ENCODE data around the gene HSD11B2.

Gene HSD11B2

DNA sequence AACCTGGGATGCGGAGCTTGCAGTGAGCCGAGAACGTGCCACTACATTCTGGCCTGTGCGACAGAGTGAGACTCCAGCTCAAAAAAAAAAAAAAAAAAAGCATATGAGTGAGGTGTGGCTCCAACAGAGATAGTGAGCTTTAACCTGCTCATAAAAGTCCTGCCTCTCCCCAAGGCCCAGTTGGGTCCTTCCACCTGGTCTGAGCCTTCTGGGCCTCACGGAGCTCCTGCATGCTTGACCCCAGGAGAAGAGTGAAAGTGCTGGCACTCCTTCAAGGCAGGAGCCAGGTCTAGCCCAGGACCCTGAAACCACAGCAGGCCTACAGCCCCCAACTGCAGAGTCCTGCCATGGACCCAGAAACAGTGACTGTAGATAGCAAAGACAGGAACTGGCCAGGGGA is 17.7 kb downstream of the HSD11B2 start:
- Histone ChIP-seq H3K27me3 (ENCODE audit: low read depth, low read length) (no peaks in the 10 kb centered on the region), H3K4me3 (ENCODE audit: low read depth in 1 of 2, low read length in 2 of 2) (no peak overlapping the region), H3K36me3 (ENCODE audit: control insufficient read depth in 1 of 2, insufficient read depth in 2 of 2, low read length in 2 of 2) (peaks cover 24 to 47% of the 10 kb centered on the region in 2 donors), H3K9me3 (ENCODE audit: control insufficient read depth in 1 of 2, low read length in 2 of 2) (no peaks in the 10 kb centered on the region), H3K4me1 (ENCODE audit: control insufficient read depth in 1 of 2, insufficient read depth in 2 of 2, low read length in 2 of 2) (peaks cover 35 to 64% of the 10 kb centered on the region in 2 donors), H3K27ac (ENCODE audit: low read length) (peak overlapping the region; percentile 54)

GRCh38 chr16:67449336-67449735 is 18.4 kb downstream of the HSD11B2 start:
- H3K4me1 ChIP-seq (ENCODE audit: control insufficient read depth in 1 of 2, insufficient read depth in 2 of 2, low read length in 2 of 2) = peaks cover 35 to 56% of the 10 kb centered on the region in 2 donors
- no peaks in the 10 kb centered on the region for H3K9me3 ChIP-seq (ENCODE audit: control insufficient read depth in 1 of 2, low read length in 2 of 2)
- no peaks in the 10 kb centered on the region for H3K27me3 ChIP-seq (ENCODE audit: low read depth, low read length)
- peaks cover 24 to 41% of the 10 kb centered on the region in 2 donors for H3K36me3 ChIP-seq (ENCODE audit: control insufficient read depth in 1 of 2, insufficient read depth in 2 of 2, low read length in 2 of 2)
- H3K4me3 ChIP-seq (ENCODE audit: low read depth in 1 of 2, low read length in 2 of 2) = no peak overlapping the region
- H3K27ac ChIP-seq (ENCODE audit: low read length) = peak overlapping the region; percentile 54

- Histone ChIP-seq H3K27ac (ENCODE audit: low read length) (peak overlapping the region; percentile 54), H3K36me3 (ENCODE audit: control insufficient read depth in 1 of 2, insufficient read depth in 2 of 2, low read length in 2 of 2) (peaks cover 22 to 41% of the 10 kb centered on the region in 2 donors), H3K4me3 (ENCODE audit: low read depth in 1 of 2, low read length in 2 of 2) (no peak overlapping the region), H3K9me3 (ENCODE audit: control insufficient read depth in 1 of 2, low read length in 2 of 2) (no peaks in the 10 kb centered on the region), H3K4me1 (ENCODE audit: control insufficient read depth in 1 of 2, insufficient read depth in 2 of 2, low read length in 2 of 2) (peaks cover 35 to 54% of the 10 kb centered on the region in 2 donors), H3K27me3 (ENCODE audit: low read depth, low read length) (no peaks in the 10 kb centered on the region)
Measured at GRCh38 chr16:67449739-67450138, 18.8 kb downstream of the HSD11B2 start.

DNA sequence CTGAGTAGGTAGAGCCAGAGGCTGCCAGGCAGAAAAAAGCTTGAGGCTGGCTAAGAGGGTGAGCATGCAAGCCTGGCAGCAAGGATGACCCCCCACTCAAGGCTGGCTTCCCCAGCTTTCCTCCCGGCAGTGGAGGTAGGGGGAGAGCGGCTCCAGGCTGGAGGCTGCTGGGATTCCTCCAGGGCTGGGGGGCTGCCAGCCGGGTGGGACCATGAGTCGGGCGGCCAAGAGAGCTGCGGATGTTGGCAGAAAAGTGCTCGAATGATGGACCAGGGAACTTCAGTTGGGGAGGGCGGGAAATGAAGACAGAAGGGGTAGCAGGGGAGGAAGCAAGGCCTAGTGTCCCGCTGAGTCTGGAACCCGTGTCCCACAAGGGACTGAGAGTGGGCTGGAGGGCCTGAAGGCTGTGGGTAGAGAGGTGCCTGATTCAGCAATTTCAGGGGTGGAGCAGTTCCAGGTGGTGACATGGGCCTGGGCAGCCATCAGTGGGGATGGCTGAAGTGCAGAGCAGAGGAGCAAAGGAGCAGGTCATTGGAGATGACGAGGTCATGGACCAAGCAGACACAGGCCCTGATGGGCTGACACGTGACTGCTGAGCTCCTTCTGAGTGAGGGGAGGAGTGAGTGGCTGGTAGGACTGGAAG is 20.3 kb downstream of the HSD11B2 start:
- peaks cover 19 to 45% of the 10 kb centered on the region in 2 donors for H3K36me3 ChIP-seq (ENCODE audit: control insufficient read depth in 1 of 2, insufficient read depth in 2 of 2, low read length in 2 of 2)
- no peaks in the 10 kb centered on the region for H3K27me3 ChIP-seq (ENCODE audit: low read depth, low read length)
- peak overlapping the region; percentile 74 for H3K27ac ChIP-seq (ENCODE audit: low read length)
- no peaks in the 10 kb centered on the region for H3K9me3 ChIP-seq (ENCODE audit: control insufficient read depth in 1 of 2, low read length in 2 of 2)
- H3K4me1 ChIP-seq (ENCODE audit: control insufficient read depth in 1 of 2, insufficient read depth in 2 of 2, low read length in 2 of 2) = peaks cover 25 to 39% of the 10 kb centered on the region in 2 donors
- H3K4me3 ChIP-seq (ENCODE audit: low read depth in 1 of 2, low read length in 2 of 2) = no peak overlapping the region

DNA sequence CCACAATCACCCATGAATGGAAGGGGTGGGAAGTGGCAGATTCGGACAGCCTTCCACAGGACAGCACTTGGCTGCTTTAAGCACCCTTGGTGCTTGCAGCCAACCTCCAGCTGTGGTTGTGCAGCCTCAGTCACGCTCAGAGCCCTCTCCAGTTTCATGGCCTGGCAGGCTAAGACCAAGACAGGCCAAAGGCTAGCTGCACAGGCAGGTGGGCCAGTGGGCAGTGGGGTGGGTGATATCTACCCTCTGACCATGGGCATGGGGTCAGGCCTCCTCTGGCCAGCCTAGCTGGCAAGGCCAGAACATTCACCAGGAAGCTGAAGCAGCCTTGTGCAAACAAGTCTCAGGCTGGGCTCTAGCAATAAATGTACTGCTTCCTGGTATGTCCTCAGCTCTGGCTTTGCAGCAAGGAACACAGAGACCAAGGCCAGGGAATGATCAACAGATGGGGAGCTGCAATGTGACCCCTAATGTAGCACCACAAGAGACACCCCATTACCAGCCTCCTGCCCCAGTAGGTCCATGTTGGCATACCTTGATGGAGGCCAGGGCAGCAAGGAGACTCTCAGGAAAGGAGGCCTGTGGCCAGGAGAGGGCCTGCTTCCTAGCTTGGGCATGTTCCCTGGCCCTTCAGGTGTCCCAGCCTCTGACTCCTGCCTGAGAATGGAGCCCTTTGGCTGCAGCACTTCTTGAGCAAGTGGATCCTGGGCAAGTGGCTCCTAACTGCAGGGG is 20.9 kb downstream of the HSD11B2 start:
- Histone ChIP-seq H3K27me3 (ENCODE audit: low read depth, low read length) (no peaks in the 10 kb centered on the region), H3K4me3 (ENCODE audit: low read depth in 1 of 2, low read length in 2 of 2) (no peak overlapping the region), H3K36me3 (ENCODE audit: control insufficient read depth in 1 of 2, insufficient read depth in 2 of 2, low read length in 2 of 2) (peaks cover 19 to 45% of the 10 kb centered on the region in 2 donors), H3K4me1 (ENCODE audit: control insufficient read depth in 1 of 2, insufficient read depth in 2 of 2, low read length in 2 of 2) (peaks cover 27 to 39% of the 10 kb centered on the region in 2 donors), H3K27ac (ENCODE audit: low read length) (peak overlapping the region; percentile 74), H3K9me3 (ENCODE audit: control insufficient read depth in 1 of 2, low read length in 2 of 2) (no peaks in the 10 kb centered on the region)

- peaks cover 18 to 37% of the 10 kb centered on the region in 2 donors for H3K36me3 ChIP-seq (ENCODE audit: control insufficient read depth in 1 of 2, insufficient read depth in 2 of 2, low read length in 2 of 2)
- no peaks in the 10 kb centered on the region for H3K9me3 ChIP-seq (ENCODE audit: control insufficient read depth in 1 of 2, low read length in 2 of 2)
- H3K27me3 ChIP-seq (ENCODE audit: low read depth, low read length) = no peaks in the 10 kb centered on the region
- peaks cover 36 to 45% of the 10 kb centered on the region in 2 donors for H3K4me1 ChIP-seq (ENCODE audit: control insufficient read depth in 1 of 2, insufficient read depth in 2 of 2, low read length in 2 of 2)
- H3K27ac ChIP-seq (ENCODE audit: low read length) = no peak overlapping the region
- H3K4me3 ChIP-seq (ENCODE audit: low read depth in 1 of 2, low read length in 2 of 2) = no peak overlapping the region
Measured at GRCh38 chr16:67454104-67454503, 23.2 kb downstream of the HSD11B2 start.

DNA sequence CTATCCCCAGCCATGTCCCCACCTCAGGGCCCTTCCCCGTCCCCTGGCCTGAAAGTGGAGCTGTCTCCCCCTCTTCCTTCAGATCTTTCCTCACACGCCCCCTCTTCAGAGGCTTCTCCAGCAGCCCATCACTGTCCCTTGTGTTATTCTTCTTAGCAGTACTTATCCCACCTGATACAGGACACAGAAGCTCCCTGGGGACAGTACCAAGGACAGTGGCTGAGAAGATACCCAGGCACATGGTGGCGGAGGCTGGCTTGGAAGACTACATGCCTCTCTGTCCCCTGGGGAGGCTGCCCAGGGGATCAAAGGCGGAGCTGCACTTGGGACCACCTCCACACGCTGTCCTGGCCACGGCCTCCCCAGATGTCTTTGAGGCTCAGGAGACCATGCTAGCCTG is 23.9 kb downstream of the HSD11B2 start:
- no peaks in the 10 kb centered on the region for H3K9me3 ChIP-seq (ENCODE audit: control insufficient read depth in 1 of 2, low read length in 2 of 2)
- H3K36me3 ChIP-seq (ENCODE audit: control insufficient read depth in 1 of 2, insufficient read depth in 2 of 2, low read length in 2 of 2) = peaks cover 15 to 37% of the 10 kb centered on the region in 2 donors
- H3K4me1 ChIP-seq (ENCODE audit: control insufficient read depth in 1 of 2, insufficient read depth in 2 of 2, low read length in 2 of 2) = peaks cover 38 to 45% of the 10 kb centered on the region in 2 donors
- no peak overlapping the region for H3K4me3 ChIP-seq (ENCODE audit: low read depth in 1 of 2, low read length in 2 of 2)
- no peak overlapping the region for H3K27ac ChIP-seq (ENCODE audit: low read length)
- H3K27me3 ChIP-seq (ENCODE audit: low read depth, low read length) = no peaks in the 10 kb centered on the region

DNA sequence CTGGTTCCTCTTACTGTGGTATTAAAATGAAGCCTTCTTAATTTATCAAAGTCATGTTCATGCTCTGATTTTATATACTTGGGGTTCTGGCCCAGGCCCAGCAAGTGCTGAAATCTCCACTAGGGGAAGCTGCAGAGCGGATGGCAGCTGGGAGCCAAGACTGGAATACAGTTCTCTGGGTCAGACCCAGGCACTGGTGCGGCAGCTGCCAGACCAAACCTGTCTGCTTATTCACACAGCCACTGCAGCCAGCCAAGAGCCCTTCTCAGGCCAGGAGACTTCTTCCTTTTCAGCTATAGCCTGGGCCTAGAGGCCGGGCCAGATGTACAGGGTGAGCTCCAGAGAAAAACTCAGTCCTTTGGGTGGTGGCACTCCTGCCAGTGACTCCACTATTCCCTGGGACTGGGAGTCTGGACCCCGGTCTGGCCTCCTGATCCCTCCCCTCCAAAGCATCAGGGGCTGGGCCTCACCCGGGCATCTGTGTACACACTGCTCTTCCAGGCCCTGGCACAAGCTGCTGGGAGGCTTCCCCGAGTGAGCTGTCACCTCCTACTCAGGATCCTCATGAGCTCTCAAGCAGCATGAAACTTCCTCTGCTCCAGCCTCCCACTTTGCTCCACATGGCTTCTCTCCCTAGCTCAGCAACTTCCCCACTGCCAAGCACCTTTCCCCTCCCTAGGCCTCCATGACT is 25.6 kb downstream of the HSD11B2 start:
- Histone ChIP-seq H3K27me3 (ENCODE audit: low read depth, low read length) (no peaks in the 10 kb centered on the region), H3K9me3 (ENCODE audit: control insufficient read depth in 1 of 2, low read length in 2 of 2) (no peaks in the 10 kb centered on the region), H3K4me1 (ENCODE audit: control insufficient read depth in 1 of 2, insufficient read depth in 2 of 2, low read length in 2 of 2) (peaks cover 52 to 54% of the 10 kb centered on the region in 2 donors), H3K36me3 (ENCODE audit: control insufficient read depth in 1 of 2, insufficient read depth in 2 of 2, low read length in 2 of 2) (peaks cover 11 to 27% of the 10 kb centered on the region in 2 donors), H3K27ac (ENCODE audit: low read length) (peak overlapping the region; percentile 88), H3K4me3 (ENCODE audit: low read depth in 1 of 2, low read length in 2 of 2) (peak overlapping the region in 1 of 2 donors; percentile 5)

DNA sequence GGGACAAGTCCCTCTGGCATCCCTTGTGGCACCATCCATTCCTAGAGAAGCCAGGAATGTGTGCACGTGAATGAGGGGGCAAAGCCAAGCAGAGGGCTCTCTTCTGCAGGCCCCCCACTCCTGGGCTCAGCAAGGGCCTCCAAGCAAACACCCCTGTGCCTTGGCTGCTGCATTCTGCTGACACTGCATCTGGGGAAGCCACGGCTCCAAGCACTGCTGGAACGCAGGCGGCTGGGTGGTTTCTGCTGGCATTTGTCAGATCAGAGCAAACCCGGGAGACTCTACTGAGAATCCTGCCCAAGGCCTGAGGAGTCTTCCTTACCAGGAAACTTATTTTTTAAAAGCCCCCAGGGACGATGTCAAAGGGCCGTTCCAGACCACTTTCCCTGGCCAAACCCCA is 26.7 kb downstream of the HSD11B2 start:
- Histone ChIP-seq H3K27ac (ENCODE audit: low read length) (peak overlapping the region; percentile 88), H3K36me3 (ENCODE audit: control insufficient read depth in 1 of 2, insufficient read depth in 2 of 2, low read length in 2 of 2) (peaks cover 7 to 17% of the 10 kb centered on the region in 2 donors), H3K4me1 (ENCODE audit: control insufficient read depth in 1 of 2, insufficient read depth in 2 of 2, low read length in 2 of 2) (peaks cover 48 to 64% of the 10 kb centered on the region in 2 donors), H3K27me3 (ENCODE audit: low read depth, low read length) (no peaks in the 10 kb centered on the region), H3K4me3 (ENCODE audit: low read depth in 1 of 2, low read length in 2 of 2) (peak overlapping the region in 1 of 2 donors; percentile 5), H3K9me3 (ENCODE audit: control insufficient read depth in 1 of 2, low read length in 2 of 2) (no peaks in the 10 kb centered on the region)

DNA sequence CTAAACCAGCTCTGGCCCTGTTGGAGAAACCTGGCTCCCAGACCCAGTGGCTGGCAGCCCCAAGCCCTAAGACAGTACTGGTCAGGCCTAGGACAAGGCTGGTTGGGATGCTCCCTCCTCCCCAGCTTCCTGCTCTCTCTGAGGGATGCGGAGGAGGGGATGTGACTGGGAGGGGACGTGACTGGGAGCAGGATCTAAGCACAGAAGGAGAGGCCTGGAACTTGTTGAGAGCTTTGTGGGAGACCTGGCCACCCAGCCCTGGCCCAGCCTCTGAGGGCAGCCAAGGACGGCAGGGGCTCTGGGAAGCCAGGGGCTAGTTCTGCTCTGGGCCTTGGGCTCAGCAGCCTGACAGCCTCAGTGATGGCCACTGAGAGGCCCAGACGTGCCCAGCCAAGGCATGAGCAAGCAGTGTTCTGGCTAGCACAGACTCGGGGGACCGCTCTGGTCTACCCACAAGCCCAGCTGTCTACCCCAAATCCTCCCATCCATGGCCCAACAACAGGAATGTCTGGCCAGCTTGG is 27.3 kb downstream of the HSD11B2 start:
- H3K27me3 ChIP-seq (ENCODE audit: low read depth, low read length) = no peaks in the 10 kb centered on the region
- peaks cover 1 to 12% of the 10 kb centered on the region in 2 donors for H3K36me3 ChIP-seq (ENCODE audit: control insufficient read depth in 1 of 2, insufficient read depth in 2 of 2, low read length in 2 of 2)
- peak overlapping the region; percentile 88 for H3K27ac ChIP-seq (ENCODE audit: low read length)
- no peak overlapping the region for H3K4me3 ChIP-seq (ENCODE audit: low read depth in 1 of 2, low read length in 2 of 2)
- H3K9me3 ChIP-seq (ENCODE audit: control insufficient read depth in 1 of 2, low read length in 2 of 2) = no peaks in the 10 kb centered on the region
- peaks cover 48 to 67% of the 10 kb centered on the region in 2 donors for H3K4me1 ChIP-seq (ENCODE audit: control insufficient read depth in 1 of 2, insufficient read depth in 2 of 2, low read length in 2 of 2)

Data from muscle layer of duodenum (tissue), 2 donors.